Measurements from ENCODE around the gene DGKB. TPM values are rescaled to one million over a fixed set of nuclear protein-coding genes. Genes with fewer than 3 reads are reported as not detected.

Gene DGKB
- total and polyA plus RNA-seq, 2 experiments from 2014 or later = 0.28 to 1.7 TPM

GRCh38 chr7:14125998-14126397 is 776.6 kb downstream of the DGKB start:
- Histone ChIP-seq H3K27me3 (no peaks in the 10 kb centered on the region), H3K9me3 (ENCODE audit: low read depth) (no peaks in the 10 kb centered on the region), H4K20me1 (ENCODE audit: insufficient read depth, poor library complexity, severe bottlenecking) (no peaks in the 10 kb centered on the region), H3K4me3 (no peak overlapping the region), H3K9me2 (replicated peaks; ENCODE audit: insufficient read depth) (no peaks in the 10 kb centered on the region), H3K27ac (no peak overlapping the region), H3K4me2 (no peak overlapping the region), H3K79me2 (no peaks in the 10 kb centered on the region), H3K4me1 (ENCODE audit: insufficient read depth) (no peaks in the 10 kb centered on the region), H2AFZ (no peak overlapping the region), H3K36me3 (replicated peaks; ENCODE audit: insufficient read depth, low read depth) (no peaks in the 10 kb centered on the region)
- WGBS (ENCODE audit: low lambda C conversion rate, missing lambda C conversion rate) = 85% methylated on average over 3 of the region's 3 CpGs
- TF ChIP-seq CTCF (IDR thresholded peaks at IDR 0.05; ENCODE audit: poor library complexity) (no peak), EZH2phosphoT487 (IDR thresholded peaks at IDR 0.05; ENCODE audit: low read depth, severe bottlenecking, unreplicated experiment) (no peak), EZH2 (IDR thresholded peaks at IDR 0.05; ENCODE audit: borderline replicate concordance) (no peak)
- no peak for DNase-seq (ENCODE audit: low spot score)

GRCh38 chr7:14124716-14125115 is 777.8 kb downstream of the DGKB start:
- no peak for DNase-seq (ENCODE audit: low spot score)
- Histone ChIP-seq H3K4me3 (no peak overlapping the region), H3K4me2 (no peak overlapping the region), H2AFZ (no peak overlapping the region), H3K9me2 (replicated peaks; ENCODE audit: insufficient read depth) (no peaks in the 10 kb centered on the region), H3K27me3 (no peaks in the 10 kb centered on the region), H3K79me2 (no peaks in the 10 kb centered on the region), H3K9me3 (ENCODE audit: low read depth) (no peaks in the 10 kb centered on the region), H3K27ac (no peak overlapping the region), H4K20me1 (ENCODE audit: insufficient read depth, poor library complexity, severe bottlenecking) (no peaks in the 10 kb centered on the region), H3K4me1 (ENCODE audit: insufficient read depth) (no peaks in the 10 kb centered on the region), H3K36me3 (replicated peaks; ENCODE audit: insufficient read depth, low read depth) (no peaks in the 10 kb centered on the region)
- TF ChIP-seq EZH2phosphoT487 (IDR thresholded peaks at IDR 0.05; ENCODE audit: low read depth, severe bottlenecking, unreplicated experiment) = no peak
- TF ChIP-seq EZH2 (IDR thresholded peaks at IDR 0.05; ENCODE audit: borderline replicate concordance) = no peak
- TF ChIP-seq CTCF (IDR thresholded peaks at IDR 0.05; ENCODE audit: poor library complexity) = no peak
- 91% methylated on average over 2 of the region's 2 CpGs for WGBS (ENCODE audit: low lambda C conversion rate, missing lambda C conversion rate)

GRCh38 chr7:14123923-14124322 is 778.6 kb downstream of the DGKB start:
- H3K9me2 ChIP-seq (replicated peaks; ENCODE audit: insufficient read depth) = no peaks in the 10 kb centered on the region
- no peaks in the 10 kb centered on the region for H3K36me3 ChIP-seq (replicated peaks; ENCODE audit: insufficient read depth, low read depth)
- H4K20me1 ChIP-seq (ENCODE audit: insufficient read depth, poor library complexity, severe bottlenecking) = no peaks in the 10 kb centered on the region
- no peaks in the 10 kb centered on the region for H3K9me3 ChIP-seq (ENCODE audit: low read depth)
- H3K4me2 ChIP-seq = no peak overlapping the region
- DNase-seq (ENCODE audit: low spot score) = no peak
- H3K79me2 ChIP-seq = no peaks in the 10 kb centered on the region
- WGBS (ENCODE audit: low lambda C conversion rate, missing lambda C conversion rate) = 25% methylated on average over 1 of the region's 1 CpG
- no peak overlapping the region for H3K4me3 ChIP-seq
- no peak overlapping the region for H2AFZ ChIP-seq
- no peaks in the 10 kb centered on the region for H3K27me3 ChIP-seq
- TF ChIP-seq CTCF (IDR thresholded peaks at IDR 0.05; ENCODE audit: poor library complexity) (no peak), EZH2phosphoT487 (IDR thresholded peaks at IDR 0.05; ENCODE audit: low read depth, severe bottlenecking, unreplicated experiment) (no peak)
- H3K27ac ChIP-seq = no peak overlapping the region
- H3K4me1 ChIP-seq (ENCODE audit: insufficient read depth) = no peaks in the 10 kb centered on the region

- Histone ChIP-seq H3K4me3 (no peak overlapping the region), H4K20me1 (ENCODE audit: insufficient read depth, poor library complexity, severe bottlenecking) (no peaks in the 10 kb centered on the region), H3K4me2 (no peak overlapping the region), H3K27ac (no peak overlapping the region), H3K27me3 (no peaks in the 10 kb centered on the region), H2AFZ (no peak overlapping the region), H3K79me2 (no peaks in the 10 kb centered on the region), H3K36me3 (replicated peaks; ENCODE audit: insufficient read depth, low read depth) (no peaks in the 10 kb centered on the region), H3K4me1 (ENCODE audit: insufficient read depth) (no peaks in the 10 kb centered on the region), H3K9me2 (replicated peaks; ENCODE audit: insufficient read depth) (no peaks in the 10 kb centered on the region), H3K9me3 (ENCODE audit: low read depth) (no peaks in the 10 kb centered on the region)
- DNase-seq (ENCODE audit: low spot score) = no peak
- 85% methylated on average over 2 of the region's 2 CpGs for WGBS (ENCODE audit: low lambda C conversion rate, missing lambda C conversion rate)
- TF ChIP-seq CTCF (IDR thresholded peaks at IDR 0.05; ENCODE audit: poor library complexity) (no peak), EZH2phosphoT487 (IDR thresholded peaks at IDR 0.05; ENCODE audit: low read depth, severe bottlenecking, unreplicated experiment) (no peak), EZH2 (IDR thresholded peaks at IDR 0.05; ENCODE audit: borderline replicate concordance) (no peak)
These were observed 786.9 kb downstream of the DGKB start for GRCh38 chr7:14115701-14116100.
